ENCODE measurements around the gene C1orf105. TPM values are rescaled to one million over a fixed set of nuclear protein-coding genes. Genes with fewer than 3 reads are reported as not detected.

The C1orf105 gene
- polyA plus RNA-seq, 1 donor from 2014 or later: not detected

- Mint-ChIP-seq H3K9me3 (no peaks in the 10 kb centered on the region), H3K27me3 (peaks cover 1% of the 10 kb centered on the region), H3K4me1 (peaks cover 0 to 7% (median 5%) of the 10 kb centered on the region in 3 donors), H3K4me3 (no peak overlapping the region), H3K27ac (no peak overlapping the region), H3K36me3 (peaks cover 1% of the 10 kb centered on the region)
These were observed 30.0 kb downstream of the C1orf105 start for GRCh38 chr1:172450524-172450885.

GRCh38 chr1:172451002-172451443, 30.5 kb downstream of the C1orf105 start:
- peaks cover 1% of the 10 kb centered on the region for H3K27me3 Mint-ChIP-seq
- no peak overlapping the region for H3K4me3 Mint-ChIP-seq
- peaks cover 1% of the 10 kb centered on the region for H3K36me3 Mint-ChIP-seq
- no peak overlapping the region for H3K27ac Mint-ChIP-seq
- no peaks in the 10 kb centered on the region for H3K9me3 Mint-ChIP-seq
- peaks cover 0 to 7% (median 5%) of the 10 kb centered on the region in 3 donors for H3K4me1 Mint-ChIP-seq

- Mint-ChIP-seq H3K27me3 (peaks cover 1% of the 10 kb centered on the region), H3K27ac (no peak overlapping the region)
These were observed 32.2 kb downstream of the C1orf105 start for GRCh38 chr1:172452536-172453152.

GRCh38 chr1:172453153-172453545, 32.7 kb downstream of the C1orf105 start:
- H3K27ac Mint-ChIP-seq: no peak overlapping the region
- peaks cover 1% of the 10 kb centered on the region for H3K36me3 Mint-ChIP-seq
- H3K4me1 Mint-ChIP-seq: peaks cover 0 to 7% (median 5%) of the 10 kb centered on the region in 3 donors
- peaks cover 1% of the 10 kb centered on the region for H3K27me3 Mint-ChIP-seq
- H3K9me3 Mint-ChIP-seq: no peaks in the 10 kb centered on the region
- no peak overlapping the region for H3K4me3 Mint-ChIP-seq

More at GRCh38 chr1:172452536-172453152, 32.2 kb downstream of the C1orf105 start:
- Mint-ChIP-seq H3K9me3 (no peaks in the 10 kb centered on the region), H3K4me1 (peaks cover 0 to 7% (median 5%) of the 10 kb centered on the region in 3 donors), H3K4me3 (no peak overlapping the region), H3K36me3 (peaks cover 1% of the 10 kb centered on the region)

GRCh38 chr1:172453607-172454006, 33.1 kb downstream of the C1orf105 start:
- peaks cover 1% of the 10 kb centered on the region for H3K27me3 Mint-ChIP-seq
- H3K9me3 Mint-ChIP-seq: no peaks in the 10 kb centered on the region
- no peak overlapping the region for H3K4me3 Mint-ChIP-seq
- H3K4me1 Mint-ChIP-seq: peaks cover 0 to 7% (median 5%) of the 10 kb centered on the region in 3 donors
- H3K36me3 Mint-ChIP-seq: peaks cover 1% of the 10 kb centered on the region
- no peak overlapping the region for H3K27ac Mint-ChIP-seq

- no peak overlapping the region for H3K4me3 Mint-ChIP-seq
- no peaks in the 10 kb centered on the region for H3K9me3 Mint-ChIP-seq
- no peak overlapping the region for H3K27ac Mint-ChIP-seq
- no peaks in the 10 kb centered on the region for H3K36me3 Mint-ChIP-seq
- H3K4me1 Mint-ChIP-seq: no peaks in the 10 kb centered on the region
- H3K27me3 Mint-ChIP-seq: peaks cover 2% of the 10 kb centered on the region
These were observed 35.0 kb downstream of the C1orf105 start for GRCh38 chr1:172455451-172455850.

GRCh38 chr1:172456344-172456769, 35.9 kb downstream of the C1orf105 start:
- H3K4me3 Mint-ChIP-seq: no peak overlapping the region
- no peaks in the 10 kb centered on the region for H3K4me1 Mint-ChIP-seq
- no peaks in the 10 kb centered on the region for H3K36me3 Mint-ChIP-seq
- H3K27ac Mint-ChIP-seq: no peak overlapping the region
- peaks cover 2% of the 10 kb centered on the region for H3K27me3 Mint-ChIP-seq
- no peaks in the 10 kb centered on the region for H3K9me3 Mint-ChIP-seq

GRCh38 chr1:172457479-172458130, 37.1 kb downstream of the C1orf105 start:
- Mint-ChIP-seq H3K4me1 (no peaks in the 10 kb centered on the region), H3K27me3 (peaks cover 2% of the 10 kb centered on the region), H3K4me3 (no peak overlapping the region), H3K36me3 (no peaks in the 10 kb centered on the region), H3K27ac (no peak overlapping the region), H3K9me3 (no peaks in the 10 kb centered on the region)

- Mint-ChIP-seq H3K36me3 (no peaks in the 10 kb centered on the region), H3K9me3 (no peaks in the 10 kb centered on the region), H3K27ac (no peak overlapping the region), H3K27me3 (peaks cover 1% of the 10 kb centered on the region), H3K4me1 (no peaks in the 10 kb centered on the region), H3K4me3 (no peak overlapping the region)
These were observed 39.7 kb downstream of the C1orf105 start for GRCh38 chr1:172460177-172460576.

- Mint-ChIP-seq H3K36me3 (no peaks in the 10 kb centered on the region), H3K27ac (no peak overlapping the region), H3K4me1 (no peaks in the 10 kb centered on the region), H3K27me3 (peaks cover 1% of the 10 kb centered on the region), H3K9me3 (peaks cover 0 to 1% (median 0%) of the 10 kb centered on the region in 3 donors), H3K4me3 (no peak overlapping the region)
These were observed 40.4 kb downstream of the C1orf105 start for GRCh38 chr1:172460887-172461315.

GRCh38 chr1:172465617-172466016, 45.1 kb downstream of the C1orf105 start:
- no peaks in the 10 kb centered on the region for H3K36me3 Mint-ChIP-seq
- peak overlapping the region in 1 of 3 donors; percentile 40 for H3K27ac Mint-ChIP-seq
- peaks cover 0 to 1% (median 0%) of the 10 kb centered on the region in 3 donors for H3K9me3 Mint-ChIP-seq
- no peak overlapping the region for H3K4me3 Mint-ChIP-seq
- no peaks in the 10 kb centered on the region for H3K4me1 Mint-ChIP-seq
- H3K27me3 Mint-ChIP-seq: peaks cover 6% of the 10 kb centered on the region

- H3K27me3 Mint-ChIP-seq: peaks cover 6% of the 10 kb centered on the region
- H3K9me3 Mint-ChIP-seq: peaks cover 0 to 1% (median 0%) of the 10 kb centered on the region in 3 donors
- no peaks in the 10 kb centered on the region for H3K4me1 Mint-ChIP-seq
- H3K27ac Mint-ChIP-seq: no peak overlapping the region
- H3K36me3 Mint-ChIP-seq: no peaks in the 10 kb centered on the region
- H3K4me3 Mint-ChIP-seq: no peak overlapping the region
These were observed 46.4 kb downstream of the C1orf105 start for GRCh38 chr1:172466795-172467407.

GRCh38 chr1:172467446-172467845, 47.0 kb downstream of the C1orf105 start:
- Mint-ChIP-seq H3K27me3 (peaks cover 6% of the 10 kb centered on the region), H3K9me3 (peaks cover 0 to 1% (median 0%) of the 10 kb centered on the region in 3 donors), H3K4me1 (no peaks in the 10 kb centered on the region), H3K4me3 (no peak overlapping the region), H3K27ac (no peak overlapping the region), H3K36me3 (no peaks in the 10 kb centered on the region)

- no peak overlapping the region for H3K4me3 Mint-ChIP-seq
- peaks cover 0 to 1% (median 0%) of the 10 kb centered on the region in 3 donors for H3K9me3 Mint-ChIP-seq
- H3K27ac Mint-ChIP-seq: no peak overlapping the region
- no peaks in the 10 kb centered on the region for H3K4me1 Mint-ChIP-seq
- H3K36me3 Mint-ChIP-seq: no peaks in the 10 kb centered on the region
- peaks cover 6% of the 10 kb centered on the region for H3K27me3 Mint-ChIP-seq
These were observed 47.8 kb downstream of the C1orf105 start for GRCh38 chr1:172468296-172468695.

GRCh38 chr1:172469717-172470116, 49.2 kb downstream of the C1orf105 start:
- peaks cover 11% of the 10 kb centered on the region for H3K27me3 Mint-ChIP-seq
- H3K4me1 Mint-ChIP-seq: peaks cover 0 to under 1% (median 0%) of the 10 kb centered on the region in 3 donors
- H3K4me3 Mint-ChIP-seq: no peak overlapping the region
- peaks cover 0 to 1% (median 0%) of the 10 kb centered on the region in 3 donors for H3K9me3 Mint-ChIP-seq
- no peaks in the 10 kb centered on the region for H3K36me3 Mint-ChIP-seq
- H3K27ac Mint-ChIP-seq: no peak overlapping the region

All from IgD-negative memory B cell (primary cell).